ENCODE results near the gene PAK5. TPM values are rescaled to one million over a fixed set of nuclear protein-coding genes. Genes with fewer than 3 reads are reported as not detected.

Gene PAK5
- total and polyA plus RNA-seq, 2 of the 13 experiments (the other 11 are each of a cell fraction or from before 2014, with no cell fraction given), result not detected

- TF ChIP-seq ZSCAN29 (CRISPR knock-in tag; conservative IDR thresholded peaks at IDR 0.05) (no peak), ZNF747 (CRISPR knock-in tag; IDR thresholded peaks at IDR 0.05; ENCODE audit: borderline replicate concordance) (no peak), RNF2 (conservative IDR thresholded peaks at IDR 0.05; ENCODE audit: low read depth) (no peak), ZGPAT (CRISPR knock-in tag; IDR thresholded peaks at IDR 0.05) (no peak)
Observed at GRCh38 chr20:9668381-9668780, 170.5 kb downstream of the PAK5 start (continued).

DNA sequence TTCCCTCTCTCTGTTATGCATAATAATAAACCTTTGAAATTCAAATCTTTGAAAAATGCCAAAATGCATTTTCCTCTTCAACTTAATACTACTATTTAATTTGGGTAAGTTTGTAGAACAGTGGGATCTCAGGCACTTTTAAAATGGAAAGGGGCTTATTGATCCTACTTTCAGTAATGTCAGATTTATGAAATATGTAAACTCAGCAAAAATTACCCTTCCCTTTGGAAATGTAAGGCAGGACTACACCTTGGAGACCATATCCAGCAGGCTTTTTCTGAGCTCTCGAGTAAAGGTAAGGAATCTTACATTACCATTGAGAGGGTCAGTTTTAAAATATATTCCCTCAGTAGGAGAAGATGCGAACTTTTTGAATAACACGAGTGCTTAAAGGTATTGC lies 175.5 kb downstream of the PAK5 start:
- BruUV-seq (replicated peaks), result no TSS peak
- no peak overlapping the region for H3K9ac ChIP-seq (ENCODE audit: insufficient read depth, low read depth, low read length)
- no peaks in the 10 kb centered on the region for H3K9me3 ChIP-seq (ENCODE audit: low read length)
- ChIA-PET POLR2A (no interaction called here), CTCF (ENCODE audit: low intra/inter-chr PET ratio, low total read pairs) (no interaction called here)
- H3K4me3 ChIP-seq (replicated peaks in 1 of 3; ENCODE audit: insufficient read depth in 1 of 3, low read depth in 2 of 3, low read length in 3 of 3), result no peak overlapping the region
- no peaks in the 10 kb centered on the region for H3K79me2 ChIP-seq (ENCODE audit: insufficient read depth, low read length)
- ATAC-seq, result no peak
- no peak overlapping the region for H3K27ac ChIP-seq (ENCODE audit: extremely low read length, insufficient read depth, low read length)
- H4K20me1 ChIP-seq (ENCODE audit: insufficient read depth, low read length), result no peaks in the 10 kb centered on the region
- no peak overlapping the region for H3K4me2 ChIP-seq (ENCODE audit: low read depth, low read length)
- peak; percentile 99 for TF ChIP-seq MAFF (IDR thresholded peaks at IDR 0.05; ENCODE audit: low read depth, low read length)
- TF ChIP-seq NR3C1 (CRISPR knock-in tag; IDR thresholded peaks at IDR 0.05), result no peak
- peak; percentile 97 to 99 for TF ChIP-seq MAFK (conservative IDR thresholded peaks at IDR 0.05 in 1 of 2, IDR thresholded peaks at IDR 0.05 in 1 of 2; ENCODE audit: low read length in 2 of 2)
- WGBS (ENCODE audit: low lambda C conversion rate), result under 1% methylated on average over 3 of the region's 3 CpGs
- no peak for FAIRE-seq
- no peak overlapping the region for H2AFZ ChIP-seq (ENCODE audit: low read length)
- DNase-seq (ENCODE audit: low spot score), result no peak
- H3K27me3 ChIP-seq (ENCODE audit: control insufficient read depth in 1 of 2, insufficient read depth in 2 of 2, low read length in 2 of 2), result no peaks in the 10 kb centered on the region
- H3K36me3 ChIP-seq (replicated peaks in 1 of 2; ENCODE audit: control insufficient read depth in 1 of 2, insufficient read depth in 2 of 2, low read length in 2 of 2), result no peaks in the 10 kb centered on the region
- intact Hi-C loops (cut with micrococcal nuclease; ENCODE audit: unreplicated experiment), result no loop called here
- no peaks in the 10 kb centered on the region for H3K4me1 ChIP-seq (ENCODE audit: insufficient read depth, low read length)
- in situ Hi-C loops (cut with HindIII; ENCODE audit: extremely low pct_ligation_motif_present, low pct_unique_long_range_greater_than_20kb), result no loop called here
